Measurements from ENCODE around the gene DNHD1. TPM values are rescaled to one million over a fixed set of nuclear protein-coding genes. Genes with fewer than 3 reads are reported as not detected.

DNHD1 gene
- total and polyA plus RNA-seq, 2 of the 8 experiments (the other 6 are each of a cell fraction or from before 2014, with no cell fraction given) = 5.0 to 6.8 TPM

- TF ChIP-seq SIN3A (conservative IDR thresholded peaks at IDR 0.05 in 1 of 2, IDR thresholded peaks at IDR 0.05 in 1 of 2; ENCODE audit: low read depth in 1 of 2, low read length in 2 of 2) (0 out of 4 replicates have a peak, but pooled peaks of 1 of the 2 experiments have one; percentile 27), SAP30 (IDR thresholded peaks at IDR 0.05; ENCODE audit: insufficient read depth, insufficient replicate concordance, low read length) (peak; percentile 84), POLR2AphosphoS5 (IDR thresholded peaks at IDR 0.05; ENCODE audit: low read depth, low read length) (peak; percentile 8; the same call in 1 of the 2 replicates), YY1 (IDR thresholded peaks at IDR 0.05; ENCODE audit: low read depth, low read length) (0 out of 2 replicates have a peak, but pooled peaks have one; percentile 6), CHD1 (IDR thresholded peaks at IDR 0.05; ENCODE audit: low read depth, low read length) (no peak)
Measured at GRCh38 chr11:6604081-6604626, 107.1 kb downstream of the DNHD1 start (continued).

Measured in H1 (cell line).